ENCODE measurements around the gene AMMECR1.

AMMECR1 gene

GRCh38 chrX:110153244-110153643 lies 164.6 kb downstream of the AMMECR1 start:
- TF ChIP-seq SUZ12 (IDR thresholded peaks at IDR 0.05) (no peak), ARNT (IDR thresholded peaks at IDR 0.05) (no peak), FOXA1 (IDR thresholded peaks at IDR 0.05) (no peak), SP1 (IDR thresholded peaks at IDR 0.05) (no peak), CTBP1 (IDR thresholded peaks at IDR 0.05; ENCODE audit: borderline replicate concordance) (no peak), ZNF384 (IDR thresholded peaks at IDR 0.05) (no peak), L3MBTL2 (conservative IDR thresholded peaks at IDR 0.05) (no peak)
- CTCF ChIA-PET, result interaction anchor here (0.7 to 2.3 kb wide), 6 partner anchors 15 to 265 kb away, joined by 3 to 10 read pairs (median 4); no protein-coding TSS in a partner anchor
- POLR2A ChIA-PET, result no interaction called here
- DNase-seq (ENCODE audit: extremely low spot score), result no peak

GRCh38 chrX:110146521-110146920 lies 171.4 kb downstream of the AMMECR1 start:
- ChIA-PET CTCF (interaction anchor here (0.5 to 3.1 kb wide), 63 partner anchors 10 to 1597 kb away, joined by 3 to 42 read pairs (median 4); no protein-coding TSS in a partner anchor), POLR2A (interaction anchor here (0.6 kb wide), 2 partner anchors 196 to 230 kb away, joined by 3 read pairs; no protein-coding TSS in a partner anchor)
- DNase-seq (ENCODE audit: extremely low spot score), result peak; percentile 75
- TF ChIP-seq ELF4 (IDR thresholded peaks at IDR 0.05) (no peak), LEF1 (IDR thresholded peaks at IDR 0.05; ENCODE audit: borderline replicate concordance) (0 out of 2 replicates have a peak, but pooled peaks have one; percentile 8)

DNA sequence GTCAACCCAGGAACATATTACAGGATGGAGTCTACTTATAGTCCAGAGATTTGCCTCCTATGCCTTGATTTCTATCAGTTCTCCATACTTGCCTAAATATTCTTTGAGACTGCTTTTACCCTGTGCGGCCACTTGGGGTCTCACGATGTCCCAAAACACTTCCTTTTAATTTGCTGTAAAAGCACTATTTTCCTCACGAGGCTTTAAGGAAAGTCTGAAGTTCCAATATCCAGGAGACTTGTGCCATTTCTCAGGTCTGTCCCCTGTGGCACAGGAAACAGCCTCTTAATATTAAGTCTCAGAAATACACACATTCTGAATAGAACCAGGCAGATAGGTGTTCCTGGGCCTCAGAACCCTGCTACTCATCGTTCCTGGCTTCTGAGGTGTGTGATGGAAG lies 172.0 kb downstream of the AMMECR1 start:
- TF ChIP-seq SUZ12 (IDR thresholded peaks at IDR 0.05), result no peak
- peak; percentile 15; the same call in 1 of the 2 replicates for TF ChIP-seq L3MBTL2 (conservative IDR thresholded peaks at IDR 0.05)
- TF ChIP-seq HDGF (IDR thresholded peaks at IDR 0.05; ENCODE audit: borderline replicate concordance), result no peak
- ChIA-PET POLR2A (interaction anchor here (0.6 to 1.0 kb wide), 2 partner anchors 171 to 229 kb away, joined by 3 read pairs; no protein-coding TSS in a partner anchor), CTCF (interaction anchor here (0.6 to 3.1 kb wide), 42 partner anchors 9 to 1598 kb away, joined by 3 to 42 read pairs (median 4); no protein-coding TSS in a partner anchor)
- peak; percentile 53 for DNase-seq (ENCODE audit: extremely low spot score)

- TF ChIP-seq NFRKB (IDR thresholded peaks at IDR 0.05) (no peak), BHLHE40 (IDR thresholded peaks at IDR 0.05; ENCODE audit: borderline replicate concordance) (no peak), ZNF384 (IDR thresholded peaks at IDR 0.05) (no peak), FOXM1 (IDR thresholded peaks at IDR 0.05; ENCODE audit: borderline replicate concordance) (no peak), FOXK2 (IDR thresholded peaks at IDR 0.05) (no peak), FOXA1 (IDR thresholded peaks at IDR 0.05) (no peak), ARNT (IDR thresholded peaks at IDR 0.05) (no peak), SP1 (IDR thresholded peaks at IDR 0.05) (no peak), TARDBP (IDR thresholded peaks at IDR 0.05) (no peak), L3MBTL2 (conservative IDR thresholded peaks at IDR 0.05) (no peak), SUZ12 (IDR thresholded peaks at IDR 0.05) (no peak), CTBP1 (IDR thresholded peaks at IDR 0.05; ENCODE audit: borderline replicate concordance) (no peak), LEF1 (IDR thresholded peaks at IDR 0.05; ENCODE audit: borderline replicate concordance) (no peak), HDGF (IDR thresholded peaks at IDR 0.05; ENCODE audit: borderline replicate concordance) (no peak), ELF4 (IDR thresholded peaks at IDR 0.05) (no peak)
- TF ChIP-seq, protein P1, sequence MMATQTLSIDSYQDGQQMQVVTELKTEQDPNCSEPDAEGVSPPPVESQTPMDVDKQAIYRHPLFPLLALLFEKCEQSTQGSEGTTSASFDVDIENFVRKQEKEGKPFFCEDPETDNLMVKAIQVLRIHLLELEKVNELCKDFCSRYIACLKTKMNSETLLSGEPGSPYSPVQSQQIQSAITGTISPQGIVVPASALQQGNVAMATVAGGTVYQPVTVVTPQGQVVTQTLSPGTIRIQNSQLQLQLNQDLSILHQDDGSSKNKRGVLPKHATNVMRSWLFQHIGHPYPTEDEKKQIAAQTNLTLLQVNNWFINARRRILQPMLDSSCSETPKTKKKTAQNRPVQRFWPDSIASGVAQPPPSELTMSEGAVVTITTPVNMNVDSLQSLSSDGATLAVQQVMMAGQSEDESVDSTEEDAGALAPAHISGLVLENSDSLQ (IDR thresholded peaks at IDR 0.05), result no peak
- POLR2A ChIA-PET, result interaction anchor here (1.0 kb wide), 1 partner anchor 172 kb away, joined by 3 read pairs; no protein-coding TSS in a partner anchor
- DNase-seq (ENCODE audit: extremely low spot score), result no peak
- CTCF ChIA-PET, result interaction anchor here (0.6 to 3.1 kb wide), 8 partner anchors 16 to 274 kb away, joined by 3 to 40 read pairs (median 12); no protein-coding TSS in a partner anchor
These were observed 172.6 kb downstream of the AMMECR1 start for GRCh38 chrX:110145311-110145710.
